B cell (primary cell): ENCODE results near the gene CALY. TPM values are rescaled to one million over a fixed set of nuclear protein-coding genes. Genes with fewer than 3 reads are reported as not detected.

Experiments used
- ATAC-seq: fragments of 200-7000 bp; cut with Tn5 transposase; one replicate; pipeline ENCODE4 v1.10.0; 2021; ENCODE audit warnings: low read depth, mild to moderate bottlenecking, moderate number of reproducible peaks, moderate library complexity
- CTCF ChIA-PET: fragments of 350-600 bp; sonication (Branson Sonifier 250); formaldehyde crosslinking; loops from one replicate; lab custom pipeline; 2021; ENCODE audit warnings: antibody characterized with exemption, inconsistent platforms; lab: Charles Lee
- POLR2A ChIA-PET: fragments of 350-600 bp; sonication (Branson Sonifier 250); formaldehyde crosslinking; loops from one replicate; lab custom pipeline; 2021; ENCODE audit warnings: antibody characterized with exemption; lab: Charles Lee
- DNase-seq: peaks from one replicate; pipeline ENCODE4 v3.0.0; 2013
- H2AFZ ChIP-seq: 2 replicates; pipeline ENCODE4 v1.6.1; 2012; ENCODE audit warnings: mild to moderate bottlenecking, low read depth, low read length; ENCODE audit not compliant: insufficient read depth, poor library complexity, severe bottlenecking
- H3K27ac ChIP-seq, 2 donors: 1 replicate in 1 of 2; 2 replicates in 1 of 2; pipeline ENCODE4 v1.5.1; 2012 to 2013; ENCODE audit warnings: low read length in 2 of 2, mild to moderate bottlenecking in 2 of 2, moderate library complexity in 1 of 2
- H3K27me3 ChIP-seq, 4 experiments: fragments of 200-600 bp in 1 of 4; sonication (generic) in 1 of 4; replicated peaks in 1 of 4; 1 replicate in 2 of 4; 2 replicates in 2 of 4; pipeline versions ENCODE4 v1.6.1 to v1.7.0; 2013 to 2016; ENCODE audit warnings: low read length in 3 of 4, mild to moderate bottlenecking in 2 of 4, mixed read lengths in 1 of 4, moderate library complexity in 1 of 4; ENCODE audit not compliant: insufficient read depth in 4 of 4, control insufficient read depth in 3 of 4; ENCODE audit errors: control extremely low read depth in 1 of 4
- H3K36me3 ChIP-seq, 2 experiments: replicated peaks in 1 of 2; 1 replicate in 1 of 2; 2 replicates in 1 of 2; pipeline versions ENCODE4 v1.6.1 to v1.7.1; 2013; ENCODE audit warnings: low read length in 1 of 2; ENCODE audit not compliant: insufficient read depth in 2 of 2, control insufficient read depth in 1 of 2; ENCODE audit errors: control extremely low read depth in 1 of 2, extremely low read depth in 1 of 2
- H3K4me1 ChIP-seq, 2 donors: fragments of 200-600 bp in 1 of 2; sonication (generic) in 1 of 2; 1 replicate in 1 of 2; 2 replicates in 1 of 2; pipeline versions ENCODE4 v1.5.1 to v1.6.1; 2013 to 2017; ENCODE audit warnings: low read length in 2 of 2; ENCODE audit not compliant: control insufficient read depth in 2 of 2, insufficient read depth in 2 of 2
- H3K4me2 ChIP-seq: replicated peaks from 2 replicates; pipeline ENCODE3; 2012; ENCODE audit warnings: mild to moderate bottlenecking, low read depth, low read length; ENCODE audit not compliant: poor library complexity, severe bottlenecking
- H3K4me3 ChIP-seq, 5 experiments: fragments of 200-600 bp in 1 of 5; sonication (generic) in 1 of 5; 1 replicate in 3 of 5; 2 replicates in 2 of 5; pipeline versions ENCODE4 v1.5.1 to v1.7.0; 2011 to 2016; ENCODE audit warnings: low read length in 4 of 5, mild to moderate bottlenecking in 4 of 5, low read depth in 2 of 5, control low read depth in 1 of 5, moderate library complexity in 1 of 5; ENCODE audit not compliant: insufficient read depth in 1 of 5; ENCODE audit errors: control extremely low read depth in 1 of 5, extremely low read depth in 1 of 5
- H3K79me2 ChIP-seq: fragments of 200-600 bp; sonication (generic); one replicate; pipeline ENCODE4 v1.6.0; 2016; ENCODE audit warnings: low read length; ENCODE audit not compliant: control insufficient read depth, insufficient read depth
- H3K9ac ChIP-seq: fragments of 200-600 bp; sonication (generic); 2 replicates; pipeline ENCODE4 v1.6.1; 2017; ENCODE audit warnings: mild to moderate bottlenecking, low read length, moderate library complexity
- H3K9me3 ChIP-seq, 3 donors: one replicate each; pipeline versions ENCODE4 v1.6.1 to v1.7.1; 2013; ENCODE audit warnings: low read length in 2 of 3; ENCODE audit not compliant: control insufficient read depth in 2 of 3, insufficient read depth in 1 of 3; ENCODE audit errors: control extremely low read depth in 1 of 3
- H4K20me1 ChIP-seq: 2 replicates; pipeline ENCODE4 v1.6.0; 2012; ENCODE audit warnings: mild to moderate bottlenecking, low read length; ENCODE audit not compliant: insufficient read depth, control insufficient read depth, poor library complexity, severe bottlenecking
- H3K27ac Mint-ChIP-seq: one replicate; pipeline ENCODE4 v1.8.0; 2021; ENCODE audit warnings: mixed read lengths
- H3K27me3 Mint-ChIP-seq: one replicate; pipeline ENCODE4 v1.8.0; 2021; ENCODE audit warnings: mixed read lengths
- H3K4me1 Mint-ChIP-seq: one replicate; pipeline ENCODE4 v1.8.0; 2021; ENCODE audit warnings: mixed read lengths
- H3K4me3 Mint-ChIP-seq: one replicate; pipeline ENCODE4 v1.8.0; 2021; ENCODE audit warnings: mixed read lengths
- H3K9me3 Mint-ChIP-seq: one replicate; pipeline ENCODE4 v1.8.0; 2022; ENCODE audit warnings: mixed read lengths; ENCODE audit not compliant: insufficient read depth
- EZH2 ChIP-seq: IDR thresholded peaks from 2 replicates; pipeline ENCODE4 v1.6.1; 2012; ENCODE audit warnings: borderline replicate concordance, low read depth, mild to moderate bottlenecking, moderate library complexity, low read length; ENCODE audit not compliant: insufficient read depth, poor library complexity, severe bottlenecking
- WGBS: methylation state at CpG from one replicate; pipeline ENCODE4 v1.1.5; 2013; ENCODE audit warnings: missing lambda C conversion rate; ENCODE audit not compliant: insufficient coverage; 5-methylcytosine and 5-hydroxymethylcytosine counted together
- intact Hi-C: fragments of 100-400 bp; cut with micrococcal nuclease; formaldehyde crosslinking; loops from one replicate; pipeline ENCODE4 v1.10.0; 2022
- polyA plus RNA-seq: library from polyadenylated mRNA; depleted of rRNA; stranded (reverse); fragments of >200 nt; gene quantifications from 2 replicates; pipeline ENCODE4 v1.2.3, GENCODE V29; 2012
- total RNA-seq, 2 donors: library from RNA; stranded (reverse); fragments of 120-200 nt in 1 of 2; gene quantifications; 1 replicate in 1 of 2; 2 replicates in 1 of 2; pipeline versions ENCODE4 v1.2.3 to v1.2.4, GENCODE V29; 2013 to 2022
- TF ChIP-seq, protein P1 (sequence below): fragments of 200-600 bp; IDR thresholded peaks from one replicate; pipeline ENCODE4 v1.8.0; 2022; ENCODE audit warnings: antibody characterized with exemption, mild to moderate bottlenecking

Gene CALY
- total and polyA plus RNA-seq, 2 donors (not counting 1 experiment from before 2014, with no cell fraction given), result 0.21 TPM; not detected in 1

GRCh38 chr10:133347710-133348517 lies 11.2 kb upstream of the CALY start:
- no peak overlapping the region for H3K27ac ChIP-seq
- POLR2A ChIA-PET, result no interaction called here
- Mint-ChIP-seq H3K27ac (no peak overlapping the region), H3K4me3 (no peak overlapping the region), H3K4me1 (peaks cover 8% of the 10 kb centered on the region), H3K27me3 (peaks cover 29% of the 10 kb centered on the region), H3K9me3 (no peaks in the 10 kb centered on the region)
- CTCF ChIA-PET, result interaction anchor here (1.1 kb wide), 1 partner anchor 18 kb away, joined by 5 read pairs; no protein-coding TSS in a partner anchor
- H3K9ac ChIP-seq, result no peak overlapping the region
- H3K36me3 ChIP-seq, result no peaks in the 10 kb centered on the region
- peaks cover 0 to 21% (median 0%) of the 10 kb centered on the region in 3 donors for H3K9me3 ChIP-seq
- DNase-seq (no peak), ATAC-seq (no peak)
- no peak overlapping the region for H3K4me2 ChIP-seq
- peaks cover 0 to 3% of the 10 kb centered on the region in 2 donors for H3K4me1 ChIP-seq
- no peak for TF ChIP-seq EZH2
- TF ChIP-seq, protein P1, sequence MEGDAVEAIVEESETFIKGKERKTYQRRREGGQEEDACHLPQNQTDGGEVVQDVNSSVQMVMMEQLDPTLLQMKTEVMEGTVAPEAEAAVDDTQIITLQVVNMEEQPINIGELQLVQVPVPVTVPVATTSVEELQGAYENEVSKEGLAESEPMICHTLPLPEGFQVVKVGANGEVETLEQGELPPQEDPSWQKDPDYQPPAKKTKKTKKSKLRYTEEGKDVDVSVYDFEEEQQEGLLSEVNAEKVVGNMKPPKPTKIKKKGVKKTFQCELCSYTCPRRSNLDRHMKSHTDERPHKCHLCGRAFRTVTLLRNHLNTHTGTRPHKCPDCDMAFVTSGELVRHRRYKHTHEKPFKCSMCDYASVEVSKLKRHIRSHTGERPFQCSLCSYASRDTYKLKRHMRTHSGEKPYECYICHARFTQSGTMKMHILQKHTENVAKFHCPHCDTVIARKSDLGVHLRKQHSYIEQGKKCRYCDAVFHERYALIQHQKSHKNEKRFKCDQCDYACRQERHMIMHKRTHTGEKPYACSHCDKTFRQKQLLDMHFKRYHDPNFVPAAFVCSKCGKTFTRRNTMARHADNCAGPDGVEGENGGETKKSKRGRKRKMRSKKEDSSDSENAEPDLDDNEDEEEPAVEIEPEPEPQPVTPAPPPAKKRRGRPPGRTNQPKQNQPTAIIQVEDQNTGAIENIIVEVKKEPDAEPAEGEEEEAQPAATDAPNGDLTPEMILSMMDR, result no peak
- H3K4me3 ChIP-seq, result no peak overlapping the region
- H4K20me1 ChIP-seq, result no peaks in the 10 kb centered on the region
- peaks cover 0 to 33% (median 13%) of the 10 kb centered on the region in 4 experiments for H3K27me3 ChIP-seq
- WGBS, result 73% methylated on average over 12 of the region's 16 CpGs
- no peak overlapping the region for H2AFZ ChIP-seq
- no peaks in the 10 kb centered on the region for H3K79me2 ChIP-seq
- intact Hi-C loops, result no loop called here

GRCh38 chr10:133346413-133346812 lies 9.7 kb upstream of the CALY start:
- no peak for DNase-seq
- Histone ChIP-seq H3K4me2 (no peak overlapping the region), H3K79me2 (no peaks in the 10 kb centered on the region), H3K36me3 (no peaks in the 10 kb centered on the region), H3K9me3 (peaks cover 0 to 21% (median 0%) of the 10 kb centered on the region in 3 donors), H3K9ac (no peak overlapping the region), H3K27ac (no peak overlapping the region), H3K4me1 (peaks cover 0 to 3% of the 10 kb centered on the region in 2 donors), H3K4me3 (no peak overlapping the region), H4K20me1 (no peaks in the 10 kb centered on the region), H3K27me3 (peaks cover 0 to 46% (median 20%) of the 10 kb centered on the region in 4 experiments), H2AFZ (no peak overlapping the region)
- H3K9me3 Mint-ChIP-seq, result no peaks in the 10 kb centered on the region
- no peak for TF ChIP-seq EZH2
- TF ChIP-seq, protein P1, result no peak
- H3K27ac Mint-ChIP-seq, result no peak overlapping the region
- ATAC-seq, result no peak
- peaks cover 36% of the 10 kb centered on the region for H3K27me3 Mint-ChIP-seq
- intact Hi-C loops, result no loop called here
- H3K4me3 Mint-ChIP-seq, result no peak overlapping the region
- ChIA-PET POLR2A (no interaction called here), CTCF (no interaction called here)
- peaks cover 8% of the 10 kb centered on the region for H3K4me1 Mint-ChIP-seq
- WGBS, result 42% methylated on average over 11 of the region's 11 CpGs
